ENCODE measurements around the gene XRCC4.
"Not testable (repeated sequence)": the region's sequence is repeated elsewhere in the genome, so short reads cannot be mapped to it uniquely, and the experiment has no call there.

XRCC4 gene

DNA sequence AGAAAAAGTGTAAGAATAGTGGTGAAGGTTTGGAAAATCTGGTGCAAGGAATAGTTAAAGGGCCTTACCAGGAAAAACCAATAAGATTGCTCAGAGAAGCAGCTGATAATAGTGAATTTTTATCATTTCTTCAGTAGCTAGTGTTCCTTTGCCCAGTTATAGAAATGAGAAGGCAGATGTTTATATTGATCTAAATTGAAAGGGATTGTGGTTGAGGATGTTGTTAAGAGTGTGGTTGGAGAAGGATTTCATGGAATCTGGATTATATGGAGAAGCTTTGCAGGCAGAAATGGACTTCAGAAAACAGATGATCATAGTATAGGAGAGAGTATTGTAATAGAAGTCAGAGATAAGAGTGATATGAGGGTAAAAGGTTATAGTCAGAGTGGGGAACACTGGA is 102.6 kb downstream of the XRCC4 start:
- no peak for DNase-seq (ENCODE audit: low read depth)

DNA sequence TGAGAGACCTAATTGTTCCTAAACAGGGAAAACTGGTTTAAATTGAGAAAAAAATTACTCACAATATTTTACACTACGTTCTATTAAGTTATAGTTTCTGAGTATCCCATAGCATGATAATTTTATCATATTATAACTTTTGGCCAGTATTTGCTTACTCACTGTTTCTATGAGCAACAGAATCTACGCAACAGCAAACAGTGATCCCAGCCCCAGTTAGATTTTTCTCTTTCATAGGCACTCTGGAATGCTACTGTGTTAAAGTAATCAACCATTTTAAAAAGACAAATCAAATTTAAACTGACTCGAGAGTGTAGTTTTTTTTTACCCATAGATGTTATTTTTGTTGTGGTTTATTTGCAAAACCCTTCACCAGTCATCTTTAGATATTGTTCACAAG is 107.2 kb downstream of the XRCC4 start:
- DNase-seq (ENCODE audit: low read depth), result no peak

DNA sequence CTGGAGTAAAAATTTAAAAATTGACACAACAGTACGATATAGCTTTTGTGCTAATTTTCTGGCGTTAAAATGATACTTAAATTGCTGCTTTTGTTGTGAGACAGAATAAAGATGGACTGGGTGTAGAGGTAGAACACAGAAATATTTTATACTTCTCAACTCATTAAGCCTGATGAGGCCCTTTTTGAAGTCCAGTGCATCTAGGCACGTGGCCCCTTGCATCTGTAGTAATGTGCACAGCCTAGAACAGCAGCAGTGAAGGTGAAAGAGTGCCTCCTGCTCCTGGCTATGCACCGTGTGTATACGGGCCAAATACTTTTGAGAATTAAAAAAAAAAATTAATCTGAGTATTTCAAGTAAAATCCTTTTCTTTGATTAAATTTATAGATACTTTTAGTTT is 115.6 kb downstream of the XRCC4 start:
- DNase-seq (ENCODE audit: low read depth), result no peak

- no peak for DNase-seq (ENCODE audit: low read depth)
Observed at GRCh38 chr5:83197326-83197967, 120.1 kb downstream of the XRCC4 start.

GRCh38 chr5:83199126-83199525 is 121.8 kb downstream of the XRCC4 start:
- no peak for DNase-seq (ENCODE audit: low read depth)

GRCh38 chr5:83204651-83205050 is 127.3 kb downstream of the XRCC4 start:
- no peak for DNase-seq (ENCODE audit: low read depth)

DNA sequence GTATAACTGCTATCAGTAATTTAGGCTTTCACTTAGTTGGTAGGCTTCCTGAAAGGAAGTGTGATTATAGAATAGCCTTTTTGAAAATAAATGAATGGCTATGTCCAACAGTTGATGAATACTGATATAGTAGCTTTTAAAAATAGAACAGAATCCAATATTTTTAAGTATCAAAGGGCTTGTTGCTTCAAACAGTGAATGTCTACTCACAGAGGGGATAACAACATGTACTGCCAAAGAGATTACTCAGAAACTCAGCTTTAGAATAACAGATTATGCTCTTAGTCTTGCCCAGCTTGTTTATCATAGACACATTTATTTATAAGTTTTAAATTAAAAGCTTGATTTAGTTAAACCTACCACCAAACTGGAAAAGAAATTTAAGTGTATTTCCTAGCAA is 132.6 kb downstream of the XRCC4 start:
- DNase-seq (ENCODE audit: low read depth), result no peak

DNA sequence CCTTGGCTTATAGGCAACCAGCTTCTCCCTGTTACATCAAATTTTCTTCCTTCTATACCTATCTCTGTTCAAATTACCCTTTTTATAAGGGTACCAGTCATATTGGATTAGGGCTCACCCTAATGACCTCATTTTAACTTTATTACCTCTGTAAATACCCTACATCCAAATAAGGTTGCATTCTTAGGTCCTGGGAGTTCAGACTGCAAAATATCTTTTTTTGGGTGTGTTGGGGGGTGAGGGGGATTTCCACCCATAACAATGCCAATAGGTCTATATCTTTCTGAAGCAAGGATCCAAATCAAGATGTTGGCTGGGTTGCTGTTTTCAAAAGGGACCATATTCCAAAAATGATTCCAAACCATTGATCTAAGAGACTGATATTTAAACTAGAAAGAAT is 141.7 kb downstream of the XRCC4 start:
- no peak for DNase-seq (ENCODE audit: low read depth)

DNA sequence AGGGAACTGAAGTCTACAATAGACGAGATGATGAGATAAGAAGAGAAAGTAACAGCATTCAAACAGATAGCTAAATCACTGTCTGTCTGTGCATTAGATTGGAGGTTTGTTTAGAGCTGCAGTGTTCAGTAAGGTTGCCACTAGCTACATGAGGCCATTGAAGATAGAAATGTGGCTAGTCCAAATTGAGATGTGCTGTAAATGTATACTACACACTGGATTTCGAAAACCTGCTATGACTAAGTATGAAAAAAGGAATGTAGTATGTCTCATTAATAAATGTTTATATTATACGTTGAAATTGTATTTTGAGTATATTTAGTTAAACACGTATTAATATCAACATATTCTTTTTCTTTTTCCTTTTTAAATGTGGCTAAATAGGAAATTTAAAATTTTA is 142.1 kb downstream of the XRCC4 start:
- DNase-seq (ENCODE audit: low read depth), result no peak

DNA sequence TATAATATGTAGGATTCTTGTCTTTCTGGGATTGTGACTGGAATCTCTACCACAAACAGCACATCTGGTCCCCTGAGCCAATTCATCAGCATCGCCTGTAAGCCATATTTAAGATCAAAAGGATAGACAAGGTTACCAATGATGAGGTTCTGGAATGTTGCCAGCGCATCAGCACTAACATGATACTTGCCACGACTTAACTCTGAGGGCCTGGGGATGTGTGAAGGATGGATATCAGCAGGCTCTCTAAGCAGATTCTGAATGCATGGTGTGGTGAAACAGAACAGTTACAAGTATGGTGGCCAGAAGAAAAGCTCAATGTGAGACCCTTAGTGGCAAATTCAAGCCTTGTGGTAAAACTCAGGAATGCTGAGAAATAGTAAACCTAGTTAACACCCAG is 143.0 kb downstream of the XRCC4 start:
- no peak for DNase-seq (ENCODE audit: low read depth)

- DNase-seq (ENCODE audit: low read depth), result no peak
Observed at GRCh38 chr5:83222906-83223305, 145.6 kb downstream of the XRCC4 start.

- no peak for DNase-seq (ENCODE audit: low read depth)
Observed at GRCh38 chr5:83227611-83228010, 150.3 kb downstream of the XRCC4 start.

DNA sequence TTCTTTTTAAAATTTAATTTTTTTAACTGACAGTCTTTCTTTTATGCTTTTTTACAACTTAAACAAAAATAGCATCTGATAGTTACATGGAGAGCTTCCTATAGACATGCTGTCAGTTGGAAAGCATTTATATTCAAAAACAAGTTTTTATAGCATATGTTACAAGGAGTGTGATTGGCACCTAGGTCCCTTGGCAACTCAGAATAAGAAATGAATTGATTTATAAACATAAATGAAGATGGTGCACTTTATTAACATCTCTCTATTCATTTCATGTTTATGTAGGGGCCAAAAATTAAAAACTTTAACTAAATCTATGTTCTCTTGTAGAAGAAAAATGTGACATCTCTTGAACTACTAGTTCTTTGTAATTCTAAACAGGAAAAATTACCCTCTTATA is 153.2 kb downstream of the XRCC4 start:
- no peak for DNase-seq (ENCODE audit: low read depth)

DNA sequence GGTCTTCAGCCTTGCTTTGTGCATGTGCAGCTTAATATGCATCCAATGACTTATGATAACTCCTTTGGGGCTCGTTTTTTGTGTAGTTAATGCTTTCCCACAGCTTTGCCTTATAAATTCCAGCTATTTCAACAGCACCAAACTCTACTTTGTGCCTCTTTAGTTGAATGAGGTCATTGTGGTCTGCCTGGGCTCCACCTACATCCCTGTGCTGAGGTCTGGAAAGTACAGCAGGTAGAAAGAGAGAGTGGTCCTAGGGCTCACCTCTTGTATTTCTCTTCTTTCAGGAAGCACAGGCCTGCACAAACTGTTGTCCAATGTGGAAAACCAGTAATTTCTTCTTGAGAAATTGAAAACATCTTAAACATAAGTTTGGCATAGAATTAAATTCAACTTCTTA is 167.2 kb downstream of the XRCC4 start:
- DNase-seq (ENCODE audit: low read depth), result no peak

DNA sequence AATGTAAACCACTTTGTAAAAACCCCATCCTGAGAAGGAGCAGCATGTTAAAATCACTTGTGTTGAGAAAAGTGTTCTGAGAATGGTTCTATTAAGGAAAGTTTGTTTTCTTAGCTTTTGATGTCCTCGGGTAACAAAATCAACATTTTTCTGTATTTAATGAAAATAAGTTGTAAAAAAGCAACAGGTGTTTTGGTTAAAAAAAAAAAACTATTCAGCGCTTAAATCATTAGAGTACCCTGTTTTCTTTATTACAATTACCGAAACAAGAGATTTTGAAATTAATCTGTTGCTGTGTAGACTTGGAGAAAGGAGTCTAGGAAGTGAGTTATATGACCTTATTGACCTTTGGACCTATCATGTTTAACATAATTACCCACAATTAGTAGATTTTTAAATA is 167.7 kb downstream of the XRCC4 start:
- no peak for DNase-seq (ENCODE audit: low read depth)

GRCh38 chr5:83246071-83246470 is 168.7 kb downstream of the XRCC4 start:
- DNase-seq (ENCODE audit: low read depth), result no peak

- no peak for DNase-seq (ENCODE audit: low read depth)
Observed at GRCh38 chr5:83249156-83249555, 171.8 kb downstream of the XRCC4 start.

- no peak for DNase-seq (ENCODE audit: low read depth)
Observed at GRCh38 chr5:83251849-83252248, 174.5 kb downstream of the XRCC4 start.

DNA sequence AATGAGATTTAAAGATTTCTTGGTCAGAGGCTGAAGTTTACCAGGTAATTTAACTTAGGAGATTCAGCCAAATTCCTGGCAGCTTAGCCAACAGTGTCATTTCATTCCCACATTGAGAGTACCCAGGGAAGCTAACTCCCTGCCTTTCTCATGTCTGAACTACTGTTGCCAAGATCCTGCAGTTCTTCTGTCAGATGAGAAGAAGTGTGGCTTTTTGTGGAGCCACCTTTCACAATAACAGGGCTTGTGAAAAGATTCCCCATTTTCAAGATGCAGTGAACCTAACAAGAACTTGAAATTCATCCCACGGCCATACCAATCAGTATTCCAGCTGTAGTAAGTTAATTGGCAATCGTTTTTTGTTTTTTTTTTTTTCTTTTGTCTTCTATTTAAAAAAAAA is 176.4 kb downstream of the XRCC4 start:
- no peak for DNase-seq (ENCODE audit: low read depth)

DNA sequence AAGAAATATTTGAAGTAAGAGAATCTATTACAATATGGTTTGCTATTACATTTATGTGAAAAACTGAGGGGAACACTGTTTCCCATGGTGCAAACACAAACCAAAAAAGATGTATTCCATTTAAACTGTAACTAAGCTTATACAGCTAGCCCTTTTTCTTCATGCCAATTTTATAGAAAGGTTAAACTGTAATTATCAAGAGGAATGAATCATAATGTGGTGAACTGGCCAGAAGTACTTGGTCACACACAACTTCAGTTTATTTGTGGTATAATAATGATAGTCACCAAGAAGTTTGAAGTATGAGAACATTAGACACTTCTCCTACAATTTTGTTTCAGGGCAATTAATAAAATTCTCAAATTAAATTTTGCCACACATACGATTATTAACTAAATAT is 177.9 kb downstream of the XRCC4 start:
- DNase-seq (ENCODE audit: low read depth), result no peak

DNA sequence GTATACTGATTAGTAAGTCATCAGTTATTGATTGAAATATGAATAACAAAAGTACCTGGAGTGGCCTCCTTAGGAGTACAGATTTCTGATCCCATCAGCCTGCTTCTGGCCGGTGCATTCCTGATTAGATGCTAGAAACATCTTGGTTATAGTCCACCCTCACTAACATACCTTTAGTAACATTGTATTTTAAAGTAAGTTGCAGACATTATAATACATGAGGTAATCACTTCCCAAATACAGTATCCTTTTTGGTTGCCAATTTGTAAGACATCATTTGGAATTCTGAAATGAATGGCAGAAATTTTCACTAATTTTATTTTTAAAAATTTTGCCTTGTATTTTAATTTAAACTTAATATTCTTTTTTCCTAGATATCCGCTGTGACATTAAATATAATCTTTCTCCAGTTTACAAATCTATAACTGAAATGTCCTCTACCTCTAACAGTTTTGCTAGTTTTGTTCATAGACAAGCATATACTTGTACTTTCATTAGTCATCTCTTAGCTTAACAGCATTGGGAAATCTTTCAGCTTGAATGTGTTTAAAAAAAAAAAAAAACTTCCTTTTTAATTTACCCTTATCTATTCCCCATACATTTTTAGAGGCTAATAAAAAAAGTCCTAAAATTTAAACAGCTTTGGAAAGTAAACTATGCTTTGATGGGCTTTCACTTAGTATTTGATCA is 178.9 kb downstream of the XRCC4 start:
- DNase-seq (ENCODE audit: low read depth), result no peak

GRCh38 chr5:83257684-83258083 is 180.3 kb downstream of the XRCC4 start:
- not testable (repeated sequence) for DNase-seq (ENCODE audit: low read depth)

- no peak for DNase-seq (ENCODE audit: low read depth)
Observed at GRCh38 chr5:83265318-83265717, 188.0 kb downstream of the XRCC4 start.

DNA sequence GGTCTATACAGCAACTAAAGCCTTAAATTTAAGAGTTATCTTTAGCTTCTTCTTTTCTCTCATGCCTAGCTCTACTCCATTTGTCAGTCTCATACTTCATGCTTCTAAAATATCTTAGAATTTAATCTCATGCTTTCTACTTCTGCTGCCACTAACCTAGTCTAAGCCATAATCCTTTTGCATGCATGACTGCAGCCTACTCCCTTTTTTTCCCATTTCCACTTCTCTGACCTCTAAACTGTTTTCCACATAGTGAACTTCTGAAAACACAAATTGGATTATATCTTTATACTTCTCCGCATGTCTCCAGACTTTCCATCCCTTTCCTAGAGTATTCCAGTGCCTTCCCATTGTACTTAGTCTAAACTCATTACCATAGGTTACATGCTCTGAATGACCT is 193.0 kb downstream of the XRCC4 start:
- no peak for DNase-seq (ENCODE audit: low read depth)
